GDM1 (cell line): ENCODE data around the gene PELO.
"Not testable (repeated sequence)": the region's sequence is repeated elsewhere in the genome, so short reads cannot be mapped to it uniquely, and the experiment has no call there.

Experiments used
- DNase-seq: peaks from one replicate; lab custom pipeline; 2025; lab: John Stamatoyannopoulos, UW

Gene PELO, protein sequence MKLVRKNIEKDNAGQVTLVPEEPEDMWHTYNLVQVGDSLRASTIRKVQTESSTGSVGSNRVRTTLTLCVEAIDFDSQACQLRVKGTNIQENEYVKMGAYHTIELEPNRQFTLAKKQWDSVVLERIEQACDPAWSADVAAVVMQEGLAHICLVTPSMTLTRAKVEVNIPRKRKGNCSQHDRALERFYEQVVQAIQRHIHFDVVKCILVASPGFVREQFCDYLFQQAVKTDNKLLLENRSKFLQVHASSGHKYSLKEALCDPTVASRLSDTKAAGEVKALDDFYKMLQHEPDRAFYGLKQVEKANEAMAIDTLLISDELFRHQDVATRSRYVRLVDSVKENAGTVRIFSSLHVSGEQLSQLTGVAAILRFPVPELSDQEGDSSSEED

DNA sequence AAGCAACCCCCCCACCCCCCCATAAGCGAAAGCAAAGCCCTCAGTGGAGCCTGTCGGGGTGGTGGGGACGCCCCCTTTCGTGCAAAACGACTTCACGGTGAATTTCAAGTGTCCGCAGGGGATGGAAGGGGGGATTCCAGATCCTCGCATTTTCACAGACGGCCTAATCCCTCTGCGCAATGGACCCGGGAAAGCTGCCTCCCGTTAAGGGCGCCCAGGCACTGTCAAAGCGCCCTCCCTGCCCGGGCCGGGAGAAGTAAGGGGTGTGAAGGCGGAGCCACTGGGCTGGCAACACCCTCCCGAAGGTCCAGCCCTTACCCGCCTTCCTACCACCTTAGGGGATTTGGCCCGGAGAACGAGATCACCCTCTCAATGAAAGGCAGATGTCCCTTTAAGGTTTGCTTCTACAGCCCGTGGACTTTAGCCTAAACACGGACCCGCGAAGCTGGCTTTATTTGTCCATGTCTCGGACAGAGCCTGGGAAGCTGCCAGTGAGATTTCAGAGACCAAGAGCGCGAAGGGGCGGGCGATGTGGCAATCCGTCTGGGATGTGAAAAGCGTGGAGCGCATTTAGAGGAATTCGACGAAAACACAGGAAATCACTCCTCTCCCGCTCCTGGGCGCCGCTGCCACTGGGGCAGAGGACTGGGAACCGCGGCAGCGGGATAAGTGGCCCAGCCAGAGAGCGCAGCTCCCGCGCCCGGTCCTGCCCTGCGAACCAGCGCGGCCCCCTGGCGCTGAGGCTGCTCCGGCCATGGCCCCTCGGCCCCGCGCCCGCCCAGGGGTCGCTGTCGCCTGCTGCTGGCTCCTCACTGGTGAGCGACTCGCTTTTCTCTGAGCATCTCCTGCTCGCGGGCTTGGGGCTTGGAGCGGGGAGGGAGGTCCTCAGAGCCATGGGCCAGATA lies at the start of gene PELO, which contains the start of gene ITGA1:
Gene PELO (plus strand): TSS at position 317 of the 905 bp plus-strand sequence. CDS start 12,479 bp downstream, outside the sequence.
Gene ITGA1 (plus strand): TSS at position 317 of the 905 bp plus-strand sequence. CDS start 438 bp downstream, at position 755.
- no peak for DNase-seq

- no peak for DNase-seq
Observed at GRCh38 chr5:52738095-52738506, 49.6 kb upstream of the PELO start.

DNA sequence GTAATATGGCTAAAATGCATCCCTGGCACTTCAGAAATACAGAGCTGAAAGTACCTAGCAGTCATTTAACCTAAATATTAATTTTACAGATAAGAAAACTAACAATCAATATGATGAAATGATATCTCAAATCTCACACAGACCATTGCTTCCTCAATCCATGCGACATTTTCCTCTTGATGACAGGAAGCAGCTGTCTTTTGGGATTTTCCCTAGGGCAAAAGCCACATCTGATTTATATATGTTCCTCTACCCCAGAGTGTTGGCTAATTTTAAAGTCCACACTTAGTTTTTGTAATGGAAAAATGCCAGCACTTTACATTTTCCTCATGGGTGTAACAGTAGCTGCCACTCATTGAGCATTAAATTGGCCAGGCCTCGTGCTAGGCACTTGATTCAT lies 47.7 kb upstream of the PELO start:
- no peak for DNase-seq

DNA sequence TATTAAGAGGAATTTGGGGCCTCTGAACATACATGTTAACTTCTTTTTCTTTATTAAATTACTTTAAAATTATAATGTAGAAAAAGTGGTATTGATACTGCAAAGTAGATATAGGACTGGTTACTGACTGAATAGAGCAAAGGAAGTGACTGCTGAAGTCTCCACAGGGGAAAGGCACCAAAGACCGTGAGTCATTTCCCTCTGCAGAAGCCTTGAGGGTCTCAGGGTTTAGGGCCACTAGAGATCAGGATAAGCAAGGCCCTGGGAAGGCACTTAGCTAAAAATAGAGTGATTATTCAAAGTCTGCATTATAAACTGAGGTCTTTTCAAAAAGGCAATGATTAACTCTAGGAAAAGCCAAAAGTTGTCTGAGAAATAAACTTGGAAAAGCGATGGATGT lies 44.7 kb upstream of the PELO start:
- no peak for DNase-seq

DNA sequence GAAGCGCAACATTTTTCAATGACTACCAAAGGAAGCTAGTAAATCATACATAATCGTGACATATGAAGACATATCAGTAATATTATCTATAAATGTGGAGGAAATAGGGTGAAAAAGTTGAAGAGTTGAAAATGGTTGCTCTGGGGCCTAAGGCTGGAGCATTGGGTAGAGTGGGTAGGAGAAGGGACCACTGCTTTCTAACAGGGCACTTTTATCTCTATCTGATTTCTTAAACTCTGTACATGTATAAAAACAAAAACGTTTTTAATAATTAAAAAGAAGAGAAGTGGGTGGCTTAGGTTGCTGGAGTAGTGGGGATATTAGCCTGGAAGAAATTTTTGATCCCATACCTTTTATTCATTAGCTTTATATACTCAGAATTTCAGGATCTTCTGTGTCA lies 44.2 kb upstream of the PELO start:
- DNase-seq, result no peak

DNA sequence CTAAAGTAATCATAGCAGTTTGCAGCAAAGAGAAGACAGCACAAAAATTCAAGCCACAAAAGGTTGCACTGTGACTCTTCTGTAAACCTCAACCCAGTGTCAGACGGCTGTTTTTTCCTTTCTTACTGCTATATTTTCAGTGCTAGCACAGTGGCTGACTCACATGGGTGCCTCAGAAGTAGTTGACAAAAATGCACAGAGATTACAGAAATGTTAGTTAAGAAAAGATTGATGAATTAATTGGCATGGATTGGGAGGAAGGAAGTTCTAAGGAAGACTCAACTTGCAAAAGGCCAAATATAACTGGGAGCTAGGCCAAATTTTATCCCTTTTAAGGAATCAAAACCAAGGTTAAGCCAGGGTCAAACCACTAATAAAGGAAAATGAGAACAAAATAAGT lies 43.7 kb upstream of the PELO start:
- no peak for DNase-seq

GRCh38 chr5:52744867-52745458 lies 42.8 kb upstream of the PELO start:
- DNase-seq, result not testable (repeated sequence)

DNA sequence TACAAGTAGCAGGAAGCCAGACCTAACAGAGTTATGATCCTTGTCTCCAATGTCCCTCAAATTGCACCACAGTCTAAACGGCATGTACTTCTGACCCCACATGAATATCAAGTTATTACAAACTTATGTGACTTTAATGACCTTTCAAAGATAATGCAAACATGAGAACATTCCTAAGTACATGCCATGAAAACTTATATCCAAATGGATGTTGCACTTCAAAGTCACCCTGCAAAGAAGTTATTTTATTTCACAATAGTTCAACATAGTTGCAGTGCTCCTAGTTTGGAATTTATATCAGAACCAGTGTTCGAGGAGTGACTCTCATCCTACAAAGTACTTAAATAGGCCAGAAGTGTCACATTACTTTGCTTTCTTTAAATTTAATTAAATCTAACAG lies 41.2 kb upstream of the PELO start:
- no peak for DNase-seq

DNA sequence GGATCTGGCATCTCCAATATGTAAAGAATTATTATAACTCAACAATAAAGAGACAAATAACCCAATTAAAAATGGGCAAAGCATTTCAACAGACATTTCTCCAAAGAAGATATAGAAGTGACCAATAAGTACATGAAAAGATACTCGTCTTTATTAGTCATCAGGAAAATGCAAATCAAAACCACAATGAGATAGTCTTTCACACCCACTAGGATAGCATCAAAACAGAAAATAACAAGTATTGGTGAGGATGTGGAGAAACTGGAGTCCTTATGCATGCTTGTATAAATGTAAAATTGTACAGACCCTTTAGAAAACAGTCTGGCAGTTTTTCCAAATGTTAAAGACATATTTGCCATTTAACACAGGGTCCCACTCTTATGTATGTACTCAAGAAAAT lies 39.1 kb upstream of the PELO start:
- no peak for DNase-seq

- DNase-seq, result no peak
Observed at GRCh38 chr5:52749666-52750065, 38.0 kb upstream of the PELO start.

DNA sequence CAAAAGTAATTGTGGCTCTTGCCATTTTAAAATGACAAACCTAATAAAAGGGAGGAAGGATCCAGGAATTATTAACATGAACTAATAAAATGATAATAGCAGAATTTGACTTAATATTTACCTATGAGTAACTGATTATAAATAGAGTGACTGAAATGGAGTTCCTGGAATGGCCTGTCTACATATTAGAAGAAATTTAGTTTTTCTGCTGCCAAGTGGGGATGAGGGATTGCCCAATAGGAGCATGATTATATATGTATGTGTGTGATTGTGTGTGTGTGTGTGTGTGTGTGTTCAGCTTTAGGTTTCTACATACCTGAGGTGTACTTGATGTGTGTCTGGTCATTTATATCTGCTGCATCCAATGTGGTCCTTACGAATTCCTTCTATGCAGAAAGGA lies 36.6 kb upstream of the PELO start:
- no peak for DNase-seq

DNA sequence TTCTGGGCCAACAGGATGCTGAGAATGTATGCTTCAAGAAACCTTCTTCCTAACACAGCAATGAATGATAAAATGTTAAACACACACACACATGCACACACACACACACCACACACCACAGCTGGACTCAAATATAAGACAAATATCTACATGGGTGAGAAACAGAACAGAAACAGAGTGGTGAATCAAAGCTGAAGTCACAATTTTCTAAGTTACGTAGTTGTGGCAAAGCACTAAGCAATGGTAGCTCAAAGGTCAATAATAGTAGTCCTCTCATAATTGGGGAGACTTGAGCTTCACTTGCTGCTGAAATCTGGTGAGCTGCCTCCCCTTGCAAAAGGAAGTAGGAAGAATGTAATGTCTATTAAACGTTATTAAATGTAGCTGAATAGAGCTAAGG lies 33.7 kb upstream of the PELO start:
- DNase-seq, result no peak

DNA sequence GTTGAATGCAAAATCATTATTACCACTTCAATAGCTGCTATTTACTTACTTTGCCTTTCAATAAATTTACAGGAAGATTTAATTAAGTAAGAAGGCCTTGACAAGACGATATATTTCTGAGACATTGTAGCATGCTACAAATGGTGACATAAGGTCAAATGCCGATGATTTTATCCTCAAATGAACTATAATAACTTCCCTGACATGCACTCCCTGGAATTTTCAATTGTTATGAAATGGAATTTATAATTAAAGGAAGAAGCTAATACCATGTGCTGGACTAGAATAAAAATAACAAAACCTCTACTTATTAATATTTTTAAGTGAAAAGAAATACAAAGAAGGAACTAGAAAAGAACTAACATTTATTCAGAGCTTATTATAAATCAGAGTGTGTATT lies 30.2 kb upstream of the PELO start:
- no peak for DNase-seq

- no peak for DNase-seq
Observed at GRCh38 chr5:52758014-52758413, 29.7 kb upstream of the PELO start.

DNA sequence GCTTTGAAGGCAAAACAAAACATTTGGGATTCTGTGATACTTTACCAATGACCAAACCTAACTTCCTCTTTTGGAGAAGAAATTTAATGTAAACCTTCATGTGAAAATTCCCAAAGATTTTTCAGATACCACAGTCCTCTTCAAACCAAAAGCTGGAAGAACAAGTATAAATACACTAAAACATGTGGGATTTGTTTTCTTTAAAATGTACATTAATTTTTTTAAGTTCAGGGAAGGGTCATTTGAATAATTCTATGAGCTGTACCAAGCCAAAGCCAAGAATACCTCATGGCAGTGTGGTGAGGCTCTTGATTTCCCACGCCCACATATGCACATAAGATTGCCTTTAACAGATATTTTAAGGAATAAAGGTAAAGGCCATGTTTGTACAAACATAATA lies 28.4 kb upstream of the PELO start:
- no peak for DNase-seq

DNA sequence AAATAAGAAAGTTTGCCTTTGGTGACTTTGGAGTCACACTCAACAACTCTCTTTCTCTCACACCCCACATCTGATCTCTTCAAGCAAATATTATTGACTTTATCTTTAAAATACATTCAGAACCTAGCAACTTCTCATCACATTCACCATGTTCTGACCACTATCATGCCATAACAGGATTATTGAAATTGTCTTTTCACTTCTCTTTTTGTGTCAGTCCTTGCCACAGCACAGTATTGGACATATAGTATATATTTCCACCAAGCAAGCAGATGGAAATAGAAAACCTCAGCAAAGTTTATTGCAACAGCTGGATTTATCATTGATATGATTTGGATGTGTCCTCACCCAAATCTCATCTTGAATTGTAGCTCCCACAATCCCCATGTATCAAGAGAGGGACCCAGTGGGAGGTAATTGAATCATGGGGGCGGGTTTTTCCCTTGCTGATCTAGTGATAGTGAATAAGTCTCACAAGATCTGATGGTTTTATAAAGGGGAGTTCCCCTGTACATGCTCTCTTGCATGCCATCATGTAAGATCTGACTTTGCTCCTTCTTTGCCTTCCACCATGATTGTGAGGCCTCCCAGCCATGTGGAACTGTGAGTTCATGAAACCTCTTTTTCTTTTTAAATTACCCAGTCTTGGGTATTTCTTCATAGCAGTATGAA lies 26.9 kb upstream of the PELO start:
- DNase-seq, result no peak

DNA sequence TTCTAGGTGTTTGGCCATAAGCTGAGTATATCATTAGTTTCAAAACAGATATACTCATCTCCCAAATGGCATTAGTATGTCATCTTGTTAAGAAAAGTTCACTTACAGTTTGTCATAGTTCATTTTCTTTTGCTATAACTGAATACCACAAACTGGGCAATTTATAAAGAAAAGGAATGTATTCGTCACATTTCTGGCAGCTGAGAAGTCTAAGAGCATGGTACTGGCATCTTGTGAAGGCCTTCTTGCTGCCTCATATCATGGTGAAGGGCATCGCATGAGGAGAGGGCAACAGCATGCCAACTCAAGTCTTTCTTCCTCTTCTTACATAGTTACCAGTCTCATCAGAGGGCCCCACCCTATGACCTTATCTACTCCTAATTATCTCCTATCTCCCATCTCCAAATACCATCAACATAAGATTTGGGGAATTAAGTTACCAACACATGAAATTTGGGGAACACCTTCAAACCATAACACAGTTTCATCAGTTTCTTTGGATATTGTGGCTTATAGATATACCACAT lies 20.4 kb upstream of the PELO start:
- DNase-seq, result no peak

DNA sequence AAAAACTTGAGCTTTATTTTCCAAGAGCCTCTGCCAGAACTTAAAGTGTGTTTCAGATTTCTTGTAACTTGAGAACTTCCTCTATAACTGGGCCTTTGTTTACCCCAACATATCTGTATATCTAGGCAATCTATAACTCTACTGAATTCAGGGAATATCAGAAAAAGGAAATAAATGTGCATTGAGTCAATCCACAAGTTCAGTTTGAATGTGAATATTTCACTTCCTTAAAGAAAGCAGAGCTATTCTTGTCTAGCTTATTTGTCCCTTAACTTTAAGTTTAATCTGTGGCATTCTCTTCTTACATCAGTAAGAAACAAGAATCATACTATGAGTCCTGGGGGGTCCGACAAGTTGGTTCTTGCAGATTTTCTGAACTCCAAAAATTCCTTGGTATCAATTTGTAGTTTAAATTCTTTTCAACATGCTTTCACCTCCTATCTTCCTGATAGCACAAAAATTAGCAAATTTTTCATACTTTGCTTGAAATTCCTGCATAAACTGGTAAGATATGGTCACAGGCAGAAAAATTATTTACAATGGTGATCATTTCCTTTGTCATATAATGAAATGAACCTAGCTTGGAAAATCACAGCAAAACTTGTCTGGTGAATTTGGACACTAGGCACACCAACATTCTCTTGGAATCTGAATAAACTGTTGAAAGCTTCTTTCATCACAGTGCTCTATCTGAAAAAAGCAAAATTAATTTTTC lies 19.8 kb upstream of the PELO start:
- no peak for DNase-seq

- DNase-seq, result no peak
Observed at GRCh38 chr5:52769061-52769460, 18.7 kb upstream of the PELO start.

GRCh38 chr5:52770287-52770939 lies 17.3 kb upstream of the PELO start:
- no peak for DNase-seq
